Neutrophil (primary cell): ENCODE data around the gene TXLNA.

Experiments
- H3K27ac ChIP-seq: fragments of 200-600 bp; sonication (generic); 2 replicates; pipeline ENCODE4 v1.5.1; 2016; ENCODE audit warnings: mild to moderate bottlenecking, moderate library complexity
- H3K27me3 ChIP-seq: fragments of 200-600 bp; sonication (generic); 2 replicates; pipeline ENCODE4 v1.6.0; 2016; ENCODE audit warnings: mild to moderate bottlenecking
- H3K36me3 ChIP-seq: fragments of 200-600 bp; sonication (generic); 2 replicates; pipeline ENCODE4 v1.5.1; 2017
- H3K4me1 ChIP-seq, 2 experiments: fragments of 200-600 bp in 1 of 2; sonication (generic) in 1 of 2; 1 replicate in 1 of 2; 2 replicates in 1 of 2; pipeline versions ENCODE4 v1.5.1 to v1.6.1; 2013 to 2016; ENCODE audit warnings: low read depth in 1 of 2, low read length in 1 of 2, mild to moderate bottlenecking in 1 of 2, moderate library complexity in 1 of 2; ENCODE audit not compliant: control insufficient read depth in 1 of 2, insufficient read depth in 1 of 2
- H3K4me3 ChIP-seq, 2 experiments: fragments of 200-600 bp in 1 of 2; sonication (generic) in 1 of 2; 1 replicate in 1 of 2; 2 replicates in 1 of 2; pipeline ENCODE4 v1.5.1; 2013 to 2016; ENCODE audit warnings: low read depth in 1 of 2, low read length in 1 of 2, mild to moderate bottlenecking in 1 of 2, moderate library complexity in 1 of 2
- H3K9me3 ChIP-seq: fragments of 200-600 bp; sonication (generic); 2 replicates; pipeline ENCODE4 v1.5.1; 2016
- TF ChIP-seq, protein P1 (sequence below): fragments of 200-600 bp; sonication (generic); IDR thresholded peaks from 2 replicates; pipeline ENCODE4 v1.5.1; 2016; ENCODE audit warnings: antibody characterized with exemption

The TXLNA gene

DNA sequence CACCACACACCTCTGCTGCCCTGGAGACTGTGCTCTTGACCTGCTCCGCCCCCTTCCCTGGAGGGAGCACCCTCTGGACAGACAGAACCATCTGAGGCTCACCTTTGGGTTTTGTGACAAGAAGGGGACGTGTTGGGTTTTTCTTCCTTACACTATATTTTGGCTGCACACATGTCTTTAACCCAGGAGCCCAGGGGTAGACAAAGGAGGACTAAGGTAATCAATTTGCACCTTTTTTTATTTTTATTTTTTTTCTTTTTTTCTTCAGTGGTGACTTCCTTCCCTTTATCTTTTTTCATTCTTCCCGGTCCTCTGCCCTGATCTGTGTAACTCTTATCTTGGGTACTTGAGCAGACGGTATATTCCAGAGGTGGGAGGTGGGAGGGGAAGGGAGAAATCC, 8.5 kb upstream of the TXLNA start:
- Histone ChIP-seq H3K27ac (no peak overlapping the region), H3K4me1 (peaks cover 5% of the 10 kb centered on the region in 2 experiments), H3K4me3 (no peak overlapping the region), H3K9me3 (no peaks in the 10 kb centered on the region), H3K36me3 (peaks cover 79% of the 10 kb centered on the region), H3K27me3 (no peaks in the 10 kb centered on the region)
- TF ChIP-seq, protein P1, sequence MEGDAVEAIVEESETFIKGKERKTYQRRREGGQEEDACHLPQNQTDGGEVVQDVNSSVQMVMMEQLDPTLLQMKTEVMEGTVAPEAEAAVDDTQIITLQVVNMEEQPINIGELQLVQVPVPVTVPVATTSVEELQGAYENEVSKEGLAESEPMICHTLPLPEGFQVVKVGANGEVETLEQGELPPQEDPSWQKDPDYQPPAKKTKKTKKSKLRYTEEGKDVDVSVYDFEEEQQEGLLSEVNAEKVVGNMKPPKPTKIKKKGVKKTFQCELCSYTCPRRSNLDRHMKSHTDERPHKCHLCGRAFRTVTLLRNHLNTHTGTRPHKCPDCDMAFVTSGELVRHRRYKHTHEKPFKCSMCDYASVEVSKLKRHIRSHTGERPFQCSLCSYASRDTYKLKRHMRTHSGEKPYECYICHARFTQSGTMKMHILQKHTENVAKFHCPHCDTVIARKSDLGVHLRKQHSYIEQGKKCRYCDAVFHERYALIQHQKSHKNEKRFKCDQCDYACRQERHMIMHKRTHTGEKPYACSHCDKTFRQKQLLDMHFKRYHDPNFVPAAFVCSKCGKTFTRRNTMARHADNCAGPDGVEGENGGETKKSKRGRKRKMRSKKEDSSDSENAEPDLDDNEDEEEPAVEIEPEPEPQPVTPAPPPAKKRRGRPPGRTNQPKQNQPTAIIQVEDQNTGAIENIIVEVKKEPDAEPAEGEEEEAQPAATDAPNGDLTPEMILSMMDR: no peak

DNA sequence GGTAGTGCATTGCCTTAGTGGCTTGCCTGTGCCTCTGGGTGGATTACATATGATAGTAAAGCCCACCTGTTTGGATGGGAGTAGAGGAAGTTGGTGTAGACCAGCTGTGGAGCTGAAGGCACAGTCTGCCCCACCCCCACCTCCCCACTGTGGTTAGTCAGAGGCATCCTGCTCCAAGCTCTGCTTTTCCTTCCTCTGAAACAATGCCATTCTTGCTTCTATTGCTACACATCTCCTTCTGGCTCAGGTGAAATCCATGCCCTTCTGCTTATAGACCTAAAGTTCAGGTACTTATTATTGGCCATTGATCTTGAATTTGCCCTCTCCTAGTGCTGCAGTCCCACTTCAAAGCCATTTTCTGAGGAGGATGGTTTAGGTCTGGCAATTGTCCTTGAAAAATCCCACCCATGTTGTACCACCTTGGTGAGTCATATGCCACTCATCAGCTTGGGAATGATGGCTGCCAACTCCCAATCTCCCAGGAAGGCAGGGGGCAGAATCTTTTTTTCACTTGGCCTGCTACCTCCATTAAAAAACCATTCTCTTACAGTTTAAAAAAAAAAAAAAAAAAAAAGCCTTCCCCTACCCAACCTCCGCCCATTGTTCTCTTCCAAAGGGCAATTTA, 6.7 kb upstream of the TXLNA start:
- TF ChIP-seq, protein P1: no peak
- Histone ChIP-seq H3K36me3 (peaks cover 63% of the 10 kb centered on the region), H3K4me1 (peaks cover 8% of the 10 kb centered on the region in 2 experiments), H3K27me3 (no peaks in the 10 kb centered on the region), H3K27ac (no peak overlapping the region), H3K4me3 (no peak overlapping the region), H3K9me3 (no peaks in the 10 kb centered on the region)

DNA sequence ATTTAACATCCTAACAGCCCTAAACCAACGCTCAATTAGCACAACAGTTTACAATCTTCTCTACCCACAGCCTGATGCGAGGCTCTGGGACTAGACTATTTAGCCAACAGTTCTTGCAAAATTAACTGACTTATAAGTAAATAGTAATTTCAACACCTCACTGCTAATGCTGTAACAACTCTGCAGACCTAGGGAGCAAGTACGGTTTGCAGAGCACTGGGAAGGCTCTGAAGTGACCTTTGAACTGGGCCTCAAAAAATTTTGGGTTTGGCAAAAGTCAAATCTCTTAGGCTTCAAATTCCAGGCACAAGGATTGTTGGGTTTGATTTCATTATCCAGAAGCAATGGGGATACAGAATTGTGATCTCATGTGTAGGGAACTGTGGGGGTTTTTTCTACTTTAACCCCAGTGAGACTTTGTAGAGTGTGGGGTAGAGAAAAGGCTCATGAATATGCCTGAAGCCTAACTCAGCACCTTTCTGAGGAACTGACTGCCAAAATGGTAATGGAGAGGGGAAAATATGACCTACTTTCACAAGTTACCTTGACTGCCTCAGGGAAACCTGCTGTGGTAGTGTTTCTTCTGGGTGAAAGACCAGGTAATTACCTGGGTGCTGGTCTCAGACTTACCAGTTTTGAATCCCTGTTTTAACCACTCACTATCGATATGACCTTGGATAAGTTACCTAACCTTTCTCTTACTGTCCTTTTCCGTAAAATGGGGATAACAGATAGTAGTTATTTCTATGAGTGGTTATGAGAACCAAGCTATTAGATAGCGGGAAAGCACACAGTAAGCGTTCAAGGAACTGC, 889 bp upstream of the TXLNA start:
- Histone ChIP-seq H3K36me3 (peaks cover 14% of the 10 kb centered on the region), H3K27ac (peak overlapping the region; percentile 89), H3K27me3 (no peaks in the 10 kb centered on the region), H3K4me1 (peaks cover 33 to 43% of the 10 kb centered on the region in 2 experiments), H3K9me3 (no peaks in the 10 kb centered on the region), H3K4me3 (peak overlapping the region; percentile 68 to 87)
- TF ChIP-seq, protein P1: no peak

DNA sequence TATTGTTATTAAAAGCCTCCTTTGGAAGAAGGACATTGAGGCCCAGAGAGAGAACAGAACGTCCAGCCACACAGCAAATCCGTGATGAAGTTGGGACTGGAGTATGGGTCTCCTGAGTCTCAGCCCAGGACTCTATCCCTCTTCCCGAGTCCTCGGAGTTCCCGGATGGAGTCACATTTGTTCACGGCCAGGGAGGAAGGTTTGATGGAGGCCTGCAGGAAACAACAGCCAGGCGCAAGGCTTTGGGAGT, 357 bp upstream of the TXLNA start:
- H3K27me3 ChIP-seq: no peaks in the 10 kb centered on the region
- H3K4me1 ChIP-seq: peaks cover 33 to 43% of the 10 kb centered on the region in 2 experiments
- H3K9me3 ChIP-seq: no peaks in the 10 kb centered on the region
- H3K4me3 ChIP-seq: peak overlapping the region; percentile 68 to 87
- TF ChIP-seq, protein P1: no peak
- H3K27ac ChIP-seq: peak overlapping the region; percentile 89
- peaks cover 12% of the 10 kb centered on the region for H3K36me3 ChIP-seq

DNA sequence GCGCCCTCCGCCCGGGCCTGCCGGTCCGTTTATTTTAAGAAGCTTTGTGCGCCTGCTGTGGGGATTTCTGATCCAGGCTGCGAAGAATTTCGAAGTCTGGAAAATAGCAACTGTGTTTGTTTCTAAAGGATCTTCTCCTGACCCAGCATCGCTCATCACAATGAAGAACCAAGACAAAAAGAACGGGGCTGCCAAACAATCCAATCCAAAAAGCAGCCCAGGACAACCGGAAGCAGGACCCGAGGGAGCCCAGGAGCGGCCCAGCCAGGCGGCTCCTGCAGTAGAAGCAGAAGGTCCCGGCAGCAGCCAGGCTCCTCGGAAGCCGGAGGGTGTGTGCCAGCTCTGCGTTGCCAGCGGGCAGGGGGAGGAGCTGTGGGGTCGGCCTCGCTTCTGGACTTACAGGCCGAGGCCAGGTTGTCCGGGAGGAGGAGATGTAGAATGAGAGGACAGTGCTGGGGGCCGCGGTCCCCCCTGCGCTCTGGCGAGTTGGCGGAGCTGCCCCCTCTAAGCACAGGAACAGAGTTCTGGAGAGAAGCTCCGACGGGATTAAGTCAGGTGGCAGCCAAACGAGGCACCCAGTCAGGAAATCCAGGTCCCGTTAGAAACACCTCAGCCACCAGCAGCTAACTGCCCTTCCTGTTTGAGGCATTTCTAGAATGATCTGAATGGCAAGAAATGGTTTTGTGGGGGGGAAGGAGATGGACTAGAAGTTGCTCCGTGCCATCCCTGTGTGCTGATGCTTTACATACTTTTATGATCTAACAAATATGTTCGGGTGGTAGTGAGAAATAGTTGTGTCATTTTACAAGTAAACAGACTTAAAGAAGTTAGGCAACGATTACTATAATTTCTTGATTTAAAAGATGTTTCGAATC, 948 bp downstream of the TXLNA start:
- peak overlapping the region; percentile 68 to 87 for H3K4me3 ChIP-seq
- H3K4me1 ChIP-seq: peaks cover 33 to 43% of the 10 kb centered on the region in 2 experiments
- no peaks in the 10 kb centered on the region for H3K9me3 ChIP-seq
- TF ChIP-seq, protein P1: no peak
- H3K36me3 ChIP-seq: peaks cover 14% of the 10 kb centered on the region
- H3K27ac ChIP-seq: peak overlapping the region; percentile 89
- H3K27me3 ChIP-seq: no peaks in the 10 kb centered on the region
